Stomach smooth muscle (tissue), 2 donors: ENCODE data around the gene KCNE4.

Experiments
- H3K27ac ChIP-seq: one replicate; pipeline ENCODE4 v1.7.0; 2013; ENCODE audit warnings: mild to moderate bottlenecking, low read length, inconsistent platforms
- H3K27me3 ChIP-seq, 2 donors: one replicate each; pipeline ENCODE4 v1.7.0; 2013; ENCODE audit warnings: low read length in 2 of 2; ENCODE audit not compliant: insufficient read depth in 2 of 2, control insufficient read depth in 1 of 2
- H3K36me3 ChIP-seq, 2 donors: one replicate each; pipeline ENCODE4 v1.7.0; 2013; ENCODE audit warnings: low read length in 2 of 2; ENCODE audit not compliant: control insufficient read depth in 2 of 2, insufficient read depth in 2 of 2
- H3K4me1 ChIP-seq: one replicate; pipeline ENCODE4 v1.7.0; 2013; ENCODE audit warnings: low read length; ENCODE audit not compliant: control insufficient read depth, insufficient read depth
- H3K4me3 ChIP-seq, 2 donors: one replicate each; pipeline ENCODE4 v1.7.0; 2013; ENCODE audit warnings: low read length in 2 of 2
- H3K9ac ChIP-seq, 2 donors: one replicate each; pipeline ENCODE4 v1.7.0; 2013; ENCODE audit warnings: low read length in 2 of 2, mild to moderate bottlenecking in 1 of 2
- H3K9me3 ChIP-seq, 2 donors: one replicate each; pipeline ENCODE4 v1.7.0; 2013; ENCODE audit warnings: low read length in 2 of 2; ENCODE audit not compliant: control insufficient read depth in 2 of 2
- donor health status: healthy.
- donor health status: Pancreatic carcinoma.

The KCNE4 gene

DNA sequence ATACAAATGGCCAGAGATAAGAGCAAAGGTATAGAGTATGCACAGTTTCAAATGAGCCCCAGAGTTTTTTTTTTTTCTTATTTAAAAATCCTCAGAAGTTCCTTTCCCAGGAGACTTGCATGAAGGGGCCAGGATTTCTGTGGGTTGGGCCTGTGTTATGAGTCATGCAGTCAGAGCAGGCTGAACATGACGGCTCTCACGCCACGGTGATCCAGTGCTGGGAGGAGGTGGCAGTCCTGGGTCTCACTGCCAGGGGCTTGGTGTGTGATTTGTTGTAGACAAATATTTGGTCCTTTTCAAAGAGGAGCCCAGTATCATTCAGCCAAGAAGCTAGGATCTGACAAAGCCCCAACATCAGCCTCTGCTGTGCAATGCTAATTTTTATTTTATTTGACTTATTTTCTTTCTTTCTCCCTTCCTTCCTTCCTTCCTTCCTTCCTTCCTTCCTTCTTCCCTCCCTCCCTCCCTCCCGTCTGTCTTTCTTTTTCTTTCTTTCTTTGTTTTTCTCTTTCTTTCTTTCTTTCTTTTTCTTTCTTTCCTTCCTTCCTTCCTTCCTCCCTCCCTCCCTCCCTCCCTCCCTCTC lies 10.4 kb upstream of the KCNE4 start:
- Histone ChIP-seq H3K4me3 (peak overlapping the region in 1 of 2 donors; percentile 44), H3K27ac (no peak overlapping the region), H3K9me3 (no peaks in the 10 kb centered on the region), H3K9ac (no peak overlapping the region), H3K4me1 (peaks cover 5% of the 10 kb centered on the region), H3K36me3 (no peaks in the 10 kb centered on the region), H3K27me3 (no peaks in the 10 kb centered on the region)

DNA sequence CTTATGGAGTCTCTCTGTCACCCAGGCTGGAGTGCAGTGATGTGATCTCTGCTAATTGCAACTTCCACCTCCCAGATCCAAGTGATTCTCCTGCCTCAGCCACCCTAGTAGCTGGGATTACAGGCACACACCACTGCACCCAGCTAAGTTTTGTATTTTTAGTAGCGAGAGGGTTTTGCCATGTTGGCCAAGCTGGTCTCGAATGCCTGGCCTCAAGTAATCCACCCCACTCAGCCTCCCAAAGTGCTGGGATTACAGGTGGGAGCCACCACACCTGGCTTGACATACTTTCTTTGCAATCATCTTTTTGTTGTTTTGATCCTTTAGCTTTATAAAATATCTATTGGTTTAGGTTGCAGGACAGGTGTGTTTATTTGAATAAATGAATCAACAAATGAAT lies 9.7 kb upstream of the KCNE4 start:
- no peak overlapping the region for H3K27ac ChIP-seq
- H3K36me3 ChIP-seq: no peaks in the 10 kb centered on the region
- H3K27me3 ChIP-seq: no peaks in the 10 kb centered on the region
- H3K9ac ChIP-seq: no peak overlapping the region
- peaks cover 12% of the 10 kb centered on the region for H3K4me1 ChIP-seq
- no peaks in the 10 kb centered on the region for H3K9me3 ChIP-seq
- H3K4me3 ChIP-seq: no peak overlapping the region

GRCh38 chr2:223042704-223043118 lies 9.3 kb upstream of the KCNE4 start:
- peaks cover 15% of the 10 kb centered on the region for H3K4me1 ChIP-seq
- H3K27me3 ChIP-seq: no peaks in the 10 kb centered on the region
- no peak overlapping the region for H3K9ac ChIP-seq
- H3K36me3 ChIP-seq: no peaks in the 10 kb centered on the region
- no peak overlapping the region for H3K27ac ChIP-seq
- no peak overlapping the region for H3K4me3 ChIP-seq
- no peaks in the 10 kb centered on the region for H3K9me3 ChIP-seq

DNA sequence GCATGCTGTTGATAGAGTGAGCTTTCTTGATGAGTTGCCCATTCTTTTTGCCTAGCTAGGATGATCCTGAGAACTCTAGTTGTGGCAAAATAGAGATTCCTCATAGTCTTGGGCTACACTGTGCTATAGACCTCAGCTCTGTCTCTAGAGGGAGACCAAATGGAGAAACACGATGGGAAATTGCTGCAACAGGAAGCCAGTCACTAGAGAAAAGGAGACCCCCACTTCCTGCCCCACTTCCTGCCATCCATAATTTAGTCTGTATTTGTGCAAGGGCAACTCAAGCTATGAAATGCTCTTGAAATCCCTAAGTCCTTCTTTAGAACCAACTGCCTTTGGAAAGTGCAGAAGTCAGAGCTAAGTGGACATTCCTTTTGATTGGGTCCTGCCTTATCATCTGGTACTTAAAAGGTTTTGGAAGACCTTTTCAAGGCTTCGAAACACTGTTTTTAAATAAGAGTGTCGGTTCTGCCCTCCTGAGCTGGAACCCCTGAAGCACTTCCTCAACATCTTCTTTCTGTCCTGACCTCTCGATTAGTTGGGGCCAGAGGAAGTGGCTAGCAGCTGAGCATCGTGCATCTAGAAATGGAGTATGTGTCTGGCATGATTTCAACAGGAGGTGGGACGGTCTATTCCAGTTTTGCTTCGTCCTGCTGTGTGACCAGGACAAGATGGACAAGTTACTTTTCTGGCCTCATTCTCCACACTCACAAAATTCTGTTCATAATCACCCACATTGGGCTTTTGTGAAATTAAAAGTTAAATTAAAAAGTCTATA lies 8.6 kb upstream of the KCNE4 start:
- H3K4me1 ChIP-seq: peaks cover 15% of the 10 kb centered on the region
- no peak overlapping the region for H3K4me3 ChIP-seq
- no peaks in the 10 kb centered on the region for H3K36me3 ChIP-seq
- H3K9ac ChIP-seq: no peak overlapping the region
- no peaks in the 10 kb centered on the region for H3K9me3 ChIP-seq
- H3K27ac ChIP-seq: no peak overlapping the region
- H3K27me3 ChIP-seq: no peaks in the 10 kb centered on the region

GRCh38 chr2:223044092-223044836 lies 7.7 kb upstream of the KCNE4 start:
- Histone ChIP-seq H3K27me3 (no peaks in the 10 kb centered on the region), H3K4me3 (no peak overlapping the region)

GRCh38 chr2:223044916-223045700 lies 6.9 kb upstream of the KCNE4 start:
- Histone ChIP-seq H3K9ac (no peak overlapping the region), H3K36me3 (no peaks in the 10 kb centered on the region), H3K4me1 (peaks cover 18% of the 10 kb centered on the region), H3K9me3 (no peaks in the 10 kb centered on the region), H3K27me3 (no peaks in the 10 kb centered on the region), H3K27ac (no peak overlapping the region), H3K4me3 (no peak overlapping the region)

More at GRCh38 chr2:223044092-223044836, 7.7 kb upstream of the KCNE4 start:
- Histone ChIP-seq H3K4me1 (peaks cover 15% of the 10 kb centered on the region), H3K9me3 (no peaks in the 10 kb centered on the region), H3K27ac (no peak overlapping the region), H3K36me3 (no peaks in the 10 kb centered on the region), H3K9ac (no peak overlapping the region)

DNA sequence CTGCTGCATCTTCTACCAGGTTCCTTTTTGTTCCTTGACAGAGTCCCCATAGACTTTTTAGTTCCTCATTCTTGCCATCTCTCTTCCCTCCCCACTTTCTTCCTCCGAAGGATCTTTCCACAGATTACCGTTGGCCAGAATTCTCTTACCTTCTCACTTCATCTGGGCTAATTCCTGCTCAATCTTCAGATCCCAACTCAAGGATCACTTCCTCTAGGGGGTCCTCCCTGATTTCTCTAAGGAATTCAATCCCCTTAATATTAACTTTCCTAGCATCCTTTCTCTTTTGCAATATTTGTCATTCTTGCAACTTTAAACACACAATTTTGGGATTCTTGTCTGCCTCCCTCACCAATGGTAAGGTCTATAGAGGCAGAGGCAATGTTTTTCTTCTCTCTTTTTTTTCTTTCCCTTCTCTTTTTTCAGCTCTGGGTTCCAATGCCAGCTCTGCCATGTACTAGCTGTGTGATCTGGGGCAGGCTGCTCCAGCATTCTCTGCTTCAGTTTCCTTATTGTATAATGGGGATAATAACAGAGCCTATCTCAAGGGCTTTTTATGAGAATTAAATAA lies 5.4 kb upstream of the KCNE4 start:
- H3K9me3 ChIP-seq: no peaks in the 10 kb centered on the region
- peak overlapping the region; percentile 64 for H3K27ac ChIP-seq
- no peak overlapping the region for H3K4me3 ChIP-seq
- no peak overlapping the region for H3K9ac ChIP-seq
- H3K27me3 ChIP-seq: no peaks in the 10 kb centered on the region
- no peaks in the 10 kb centered on the region for H3K36me3 ChIP-seq
- H3K4me1 ChIP-seq: peaks cover 29% of the 10 kb centered on the region

DNA sequence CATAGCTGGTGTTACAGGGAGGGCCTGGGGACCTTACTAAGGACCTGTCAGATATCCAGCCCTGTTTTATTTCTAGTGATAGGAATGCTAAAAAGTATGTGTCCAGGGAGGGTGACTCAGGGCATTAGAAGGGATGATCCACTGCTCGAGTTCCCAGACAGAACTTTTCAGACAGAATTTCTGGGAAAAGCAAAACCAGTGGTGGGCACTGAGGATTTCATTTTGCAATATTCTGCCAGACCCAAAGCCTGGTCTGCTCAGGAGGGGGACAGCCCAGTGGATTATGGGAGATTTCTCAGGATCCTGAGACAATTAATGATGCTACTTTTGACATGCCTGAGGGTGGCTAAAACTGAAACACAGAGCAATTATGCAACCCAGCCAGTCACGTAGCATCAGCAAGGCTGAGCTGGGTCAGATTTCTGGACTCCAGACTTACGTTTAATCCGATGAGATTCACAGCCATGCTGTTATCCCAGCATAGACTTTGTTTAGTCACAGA lies 4.7 kb upstream of the KCNE4 start:
- H3K9ac ChIP-seq: peak overlapping the region; percentile 7 to 51
- peak overlapping the region; percentile 64 for H3K27ac ChIP-seq
- peaks cover 29% of the 10 kb centered on the region for H3K4me1 ChIP-seq
- no peaks in the 10 kb centered on the region for H3K36me3 ChIP-seq
- H3K4me3 ChIP-seq: peak overlapping the region in 1 of 2 donors; percentile 29
- H3K27me3 ChIP-seq: no peaks in the 10 kb centered on the region
- no peaks in the 10 kb centered on the region for H3K9me3 ChIP-seq

DNA sequence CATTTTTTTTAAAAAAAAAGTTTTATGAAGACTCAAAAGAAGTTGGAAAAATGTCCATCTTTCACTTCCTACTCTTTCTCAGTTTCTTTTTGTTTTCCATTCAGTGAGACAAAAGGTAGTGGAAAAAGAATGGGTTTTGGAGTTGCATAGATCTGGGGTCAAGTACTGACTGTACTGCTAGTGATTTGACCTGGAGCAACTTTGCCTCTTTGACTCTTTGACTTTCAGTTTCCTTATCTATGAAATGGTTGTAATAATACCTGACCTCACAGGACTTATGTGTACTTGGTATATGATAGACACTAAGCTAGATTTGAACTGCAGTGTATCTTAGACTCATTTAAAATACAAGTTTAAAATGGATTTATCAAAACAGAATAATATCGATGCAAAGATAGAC lies 3.5 kb upstream of the KCNE4 start:
- Histone ChIP-seq H3K27me3 (no peaks in the 10 kb centered on the region), H3K9ac (no peak overlapping the region), H3K4me3 (no peak overlapping the region), H3K36me3 (no peaks in the 10 kb centered on the region), H3K4me1 (peaks cover 26% of the 10 kb centered on the region), H3K27ac (no peak overlapping the region), H3K9me3 (no peaks in the 10 kb centered on the region)

GRCh38 chr2:223049356-223049755 lies 2.6 kb upstream of the KCNE4 start:
- H3K9me3 ChIP-seq: no peaks in the 10 kb centered on the region
- no peak overlapping the region for H3K27ac ChIP-seq
- no peaks in the 10 kb centered on the region for H3K27me3 ChIP-seq
- H3K36me3 ChIP-seq: no peaks in the 10 kb centered on the region
- H3K4me1 ChIP-seq: peaks cover 32% of the 10 kb centered on the region
- H3K4me3 ChIP-seq: no peak overlapping the region
- no peak overlapping the region for H3K9ac ChIP-seq
